HCT116 (cell line): ENCODE data around the gene FCRL5. TPM values are rescaled to one million over a fixed set of nuclear protein-coding genes. Genes with fewer than 3 reads are reported as not detected.

Experiments
- ATAC-seq: fragments of 200-7000 bp; cut with Tn5 transposase; 2 replicates; pipeline ENCODE4 v1.9.1; 2020; ENCODE audit warnings: mild to moderate bottlenecking, moderate library complexity
- BruUV-seq: library from RNA; stranded (reverse); fragments of 400-500 nt; replicated peaks from 2 replicates; lab custom pipeline; 2021; lab: Mats Ljungman, UMichigan
- CTCF ChIA-PET: fragments of 300-600 bp; sonication (Branson Sonifier 250); formaldehyde crosslinking; loops from one replicate; lab custom pipeline; 2021; ENCODE audit warnings: antibody characterized with exemption; lab: Charles Lee
- POLR2A ChIA-PET: fragments of 300-600, 350-600 bp; sonication (Branson Sonifier 250); formaldehyde crosslinking; loops from one replicate; lab custom pipeline; 2021; ENCODE audit warnings: antibody characterized with exemption; lab: Charles Lee
- RAD21 ChIA-PET, 2 experiments: fragments of 300-600 bp; sonication (Branson Sonifier 250); formaldehyde crosslinking; loops; one replicate each; lab custom pipeline; 2023; ENCODE audit warnings: low total read pairs in 2 of 2; ENCODE audit not compliant: uncharacterized antibody in 2 of 2, unreplicated experiment in 2 of 2, low non-redundant PET in 1 of 2; lab: Charles Lee
- DNase-seq: peaks from one replicate; pipeline ENCODE4 v3.0.0-alpha.2; 2010; ENCODE audit warnings: low read depth, low spot score
- H2AFZ ChIP-seq: fragments of 200-600 bp; shearing (Covaris generic), sonication (generic); 2 replicates; pipeline ENCODE4 v1.6.1; 2017; ENCODE audit warnings: low read depth, mixed run types, mixed read lengths, antibody characterized with exemption, low read length; ENCODE audit not compliant: poor library complexity, severe bottlenecking
- H3K27ac ChIP-seq: 2 replicates; pipeline ENCODE4 v1.5.1; 2012; ENCODE audit warnings: low read depth, low read length
- H3K27me3 ChIP-seq: fragments of 200-600 bp; sonication (generic); 2 replicates; pipeline ENCODE4 v1.6.1; 2016; ENCODE audit warnings: mixed run types, low read length, mixed read lengths; ENCODE audit not compliant: insufficient read depth
- H3K36me3 ChIP-seq, 2 experiments: fragments of 200-500 bp in 1 of 2; fragments of 200-600 bp in 1 of 2; sonication (Bioruptor generic) in 1 of 2; sonication (generic) in 1 of 2; 2 replicates each; pipeline versions ENCODE4 v1.5.1 to v1.6.1; 2014 to 2016; ENCODE audit warnings: low read length in 2 of 2, inconsistent platforms in 1 of 2, mixed read lengths in 1 of 2, mixed run types in 1 of 2; ENCODE audit not compliant: insufficient read depth in 2 of 2, control insufficient read depth in 1 of 2
- H3K4me1 ChIP-seq, 2 experiments: fragments of 200-600 bp in 1 of 2; sonication (generic) in 1 of 2; 2 replicates each; pipeline versions ENCODE4 v1.5.1 to v1.6.1; 2012 to 2017; ENCODE audit warnings: low read length in 2 of 2, inconsistent platforms in 1 of 2, mild to moderate bottlenecking in 1 of 2, mixed read lengths in 1 of 2, mixed run types in 1 of 2, moderate library complexity in 1 of 2; ENCODE audit not compliant: insufficient read depth in 2 of 2, control insufficient read depth in 1 of 2
- H3K4me2 ChIP-seq: fragments of 200-600 bp; sonication (generic); 2 replicates; pipeline ENCODE4 v1.6.1; 2017; ENCODE audit warnings: mixed run types, low read length, mixed read lengths
- H3K4me3 ChIP-seq, 2 experiments: fragments of 200-600 bp in 1 of 2; sonication (generic) in 1 of 2; replicated peaks in 1 of 2; 2 replicates each; pipeline ENCODE4 v1.5.1; 2011 to 2016; ENCODE audit warnings: low read length in 2 of 2, control low read depth in 1 of 2, low read depth in 1 of 2, mild to moderate bottlenecking in 1 of 2, mixed read lengths in 1 of 2, mixed run types in 1 of 2
- H3K79me2 ChIP-seq: fragments of 200-600 bp; sonication (generic); 2 replicates; pipeline ENCODE4 v1.6.1; 2017; ENCODE audit warnings: mild to moderate bottlenecking, mixed run types, low read length, moderate library complexity, mixed read lengths; ENCODE audit not compliant: insufficient read depth
- H3K9ac ChIP-seq: fragments of 200-600 bp; sonication (generic); 2 replicates; pipeline ENCODE4 v1.6.1; 2016; ENCODE audit warnings: low read length, mixed read lengths
- H3K9me2 ChIP-seq: fragments of 200-600 bp; sonication (generic), shearing (Covaris generic); 2 replicates; pipeline ENCODE4 v1.6.1; 2017; ENCODE audit warnings: mixed run types, mild to moderate bottlenecking, moderate library complexity; ENCODE audit not compliant: insufficient read depth
- H3K9me3 ChIP-seq, 2 experiments: fragments of 200-500 bp in 1 of 2; fragments of 200-600 bp in 1 of 2; sonication (Bioruptor generic) in 1 of 2; sonication (generic) in 1 of 2; 2 replicates each; pipeline ENCODE4 v1.6.1; 2014 to 2017; ENCODE audit warnings: low read length in 2 of 2, mixed read lengths in 2 of 2, inconsistent platforms in 1 of 2, low read depth in 1 of 2, mild to moderate bottlenecking in 1 of 2, mixed run types in 1 of 2, moderate library complexity in 1 of 2; ENCODE audit not compliant: control insufficient read depth in 1 of 2, insufficient read depth in 1 of 2
- H4K20me1 ChIP-seq: fragments of 200-600 bp; sonication (generic), shearing (Covaris generic); 2 replicates; pipeline ENCODE4 v1.6.1; 2017; ENCODE audit warnings: mixed run types, mild to moderate bottlenecking, moderate library complexity; ENCODE audit not compliant: insufficient read depth
- EGR1 ChIP-seq: IDR thresholded peaks from 2 replicates; pipeline ENCODE4 v1.6.1; 2012; ENCODE audit warnings: low read depth
- EZH2 ChIP-seq: fragments of 200-600 bp; sonication (generic); IDR thresholded peaks from 2 replicates; pipeline ENCODE4 v1.6.1; 2017; ENCODE audit warnings: antibody characterized with exemption, mixed run types
- POLR2A ChIP-seq: IDR thresholded peaks from 2 replicates; pipeline ENCODE4 v1.7.0; 2011; ENCODE audit warnings: borderline replicate concordance; ENCODE audit not compliant: insufficient read depth, insufficient read length; ENCODE audit errors: extremely low read depth
- RAD21 ChIP-seq: IDR thresholded peaks from 2 replicates; pipeline ENCODE4 v1.6.1; 2012; ENCODE audit warnings: low read depth, mild to moderate bottlenecking
- SP1 ChIP-seq: IDR thresholded peaks from 2 replicates; pipeline ENCODE4 v1.6.1; 2012; ENCODE audit warnings: low read depth
- SRF ChIP-seq: IDR thresholded peaks from 2 replicates; pipeline ENCODE4 v1.6.1; 2012; ENCODE audit warnings: low read depth
- intact Hi-C: fragments of 100-400 bp; cut with micrococcal nuclease; formaldehyde crosslinking; loops from 2 replicates; pipeline ENCODE4 v1.10.0; 2022
- total RNA-seq: library from RNA; stranded (reverse); gene quantifications from one replicate; pipeline ENCODE4 v1.2.1, GENCODE V29; 2021; ENCODE audit not compliant: unreplicated experiment
- TF ChIP-seq, protein P1 (sequence below), 3 experiments: fragments of 200-600 bp in 1 of 3; sonication (generic) in 1 of 3; IDR thresholded peaks in 2 of 3; conservative IDR thresholded peaks in 1 of 3; 2 replicates each; pipeline ENCODE4 v1.5.1; 2012 to 2017; ENCODE audit warnings: low read depth in 2 of 3, low read length in 2 of 3, antibody characterized with exemption in 1 of 3, borderline replicate concordance in 1 of 3, control low read depth in 1 of 3, mild to moderate bottlenecking in 1 of 3, mixed read lengths in 1 of 3, mixed run types in 1 of 3, moderate library complexity in 1 of 3; ENCODE audit not compliant: insufficient read depth in 1 of 3

Gene FCRL5
- total RNA-seq, 1 experiment from 2014 or later = not detected

GRCh38 chr1:157580828-157581210 lies 28.5 kb upstream of the FCRL5 start:
- POLR2A ChIA-PET = no interaction called here
- Histone ChIP-seq H3K4me2 (no peak overlapping the region), H3K79me2 (no peaks in the 10 kb centered on the region), H3K9me3 (no peaks in the 10 kb centered on the region), H3K4me3 (no peak overlapping the region), H3K27ac (no peak overlapping the region), H3K36me3 (no peaks in the 10 kb centered on the region), H3K27me3 (peaks cover 24% of the 10 kb centered on the region), H3K4me1 (no peaks in the 10 kb centered on the region), H3K9ac (no peak overlapping the region), H4K20me1 (no peaks in the 10 kb centered on the region), H2AFZ (no peak overlapping the region), H3K9me2 (no peaks in the 10 kb centered on the region)
- RAD21 ChIA-PET = interaction anchor here (1.0 to 1.8 kb wide), 2 partner anchors 110 to 544 kb away, joined by 3 to 6 read pairs; no protein-coding TSS in a partner anchor
- intact Hi-C loops = loop anchor here (2.0 to 10.0 kb wide), 3 partner anchors 110 to 544 kb away; a partner anchor contains a TSS
- no TSS peak for BruUV-seq
- no peak for ATAC-seq
- DNase-seq = no peak
- TF ChIP-seq POLR2A (no peak), SRF (no peak), EGR1 (no peak), RAD21 (no peak), SP1 (no peak)
- CTCF ChIA-PET = interaction anchor here (0.8 to 2.5 kb wide), 17 partner anchors 8 to 544 kb away, joined by 3 to 22 read pairs (median 5); no protein-coding TSS in a partner anchor

DNA sequence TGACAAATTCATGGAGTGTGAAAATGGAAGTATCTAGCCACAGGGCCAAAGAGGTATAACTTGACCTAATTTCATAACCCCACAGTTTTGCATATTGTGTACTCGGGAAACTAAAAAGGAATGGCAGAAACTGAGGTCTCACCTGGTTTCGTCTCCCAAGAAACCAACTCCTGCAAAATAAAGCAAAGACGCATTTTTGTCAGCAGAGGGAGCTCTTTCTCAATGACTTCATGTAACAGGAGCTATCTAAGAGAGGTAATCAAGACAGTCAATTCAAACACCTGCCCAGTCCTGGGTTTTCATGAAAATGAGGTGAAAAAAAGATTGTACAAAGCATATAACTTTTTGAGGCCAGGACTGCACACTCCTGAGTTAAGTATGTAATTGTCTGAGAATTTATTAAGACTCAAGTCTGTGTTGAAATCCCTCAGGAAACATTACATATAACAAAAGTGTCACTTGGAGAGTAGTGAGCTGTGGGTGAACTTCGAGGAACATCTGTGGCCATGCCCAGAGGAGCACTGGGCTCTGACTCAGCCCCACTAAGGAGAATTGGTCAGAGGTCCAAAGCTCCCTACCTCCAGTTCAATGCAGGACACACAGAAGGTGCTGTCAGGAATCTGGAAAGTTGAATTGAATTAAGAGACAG lies 28.0 kb upstream of the FCRL5 start:
- BruUV-seq = no TSS peak
- Histone ChIP-seq H3K27me3 (peaks cover 29% of the 10 kb centered on the region), H4K20me1 (no peaks in the 10 kb centered on the region), H3K9ac (no peak overlapping the region), H2AFZ (no peak overlapping the region), H3K4me1 (no peaks in the 10 kb centered on the region), H3K9me3 (no peaks in the 10 kb centered on the region), H3K27ac (no peak overlapping the region), H3K4me3 (no peak overlapping the region), H3K36me3 (no peaks in the 10 kb centered on the region)
- ATAC-seq (peak; percentile 82), DNase-seq (peak; percentile 71)
- RAD21 ChIA-PET = interaction anchor here (1.0 to 1.8 kb wide), 2 partner anchors 110 to 545 kb away, joined by 3 to 6 read pairs; no protein-coding TSS in a partner anchor
- CTCF ChIA-PET = interaction anchor here (0.8 to 2.5 kb wide), 17 partner anchors 8 to 544 kb away, joined by 3 to 22 read pairs (median 5); no protein-coding TSS in a partner anchor
- POLR2A ChIA-PET = no interaction called here
- intact Hi-C loops = loop anchor here (2.0 to 10.0 kb wide), 3 partner anchors 110 to 544 kb away; a partner anchor contains a TSS
- no peak for TF ChIP-seq EZH2
- TF ChIP-seq RAD21 = peak; percentile 59
- TF ChIP-seq, protein P1, sequence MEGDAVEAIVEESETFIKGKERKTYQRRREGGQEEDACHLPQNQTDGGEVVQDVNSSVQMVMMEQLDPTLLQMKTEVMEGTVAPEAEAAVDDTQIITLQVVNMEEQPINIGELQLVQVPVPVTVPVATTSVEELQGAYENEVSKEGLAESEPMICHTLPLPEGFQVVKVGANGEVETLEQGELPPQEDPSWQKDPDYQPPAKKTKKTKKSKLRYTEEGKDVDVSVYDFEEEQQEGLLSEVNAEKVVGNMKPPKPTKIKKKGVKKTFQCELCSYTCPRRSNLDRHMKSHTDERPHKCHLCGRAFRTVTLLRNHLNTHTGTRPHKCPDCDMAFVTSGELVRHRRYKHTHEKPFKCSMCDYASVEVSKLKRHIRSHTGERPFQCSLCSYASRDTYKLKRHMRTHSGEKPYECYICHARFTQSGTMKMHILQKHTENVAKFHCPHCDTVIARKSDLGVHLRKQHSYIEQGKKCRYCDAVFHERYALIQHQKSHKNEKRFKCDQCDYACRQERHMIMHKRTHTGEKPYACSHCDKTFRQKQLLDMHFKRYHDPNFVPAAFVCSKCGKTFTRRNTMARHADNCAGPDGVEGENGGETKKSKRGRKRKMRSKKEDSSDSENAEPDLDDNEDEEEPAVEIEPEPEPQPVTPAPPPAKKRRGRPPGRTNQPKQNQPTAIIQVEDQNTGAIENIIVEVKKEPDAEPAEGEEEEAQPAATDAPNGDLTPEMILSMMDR (IDR thresholded peaks at IDR 0.05 in 2 of 3, conservative IDR thresholded peaks at IDR 0.05 in 1 of 3; ENCODE audit: borderline replicate concordance in 1 of 3, insufficient read depth in 1 of 3, low read depth in 2 of 3, low read length in 2 of 3) = peak; percentile 49 to 78 (median 61); a peak in 5 of 6 replicates
- TF ChIP-seq, all 23 proteins: peak for 2
- Histone ChIP-seq H3K9me2 (no peaks in the 10 kb centered on the region), H3K79me2 (no peaks in the 10 kb centered on the region), H3K4me2 (no peak overlapping the region)
